Measurements from ENCODE around the gene RASSF6. TPM values are rescaled to one million over a fixed set of nuclear protein-coding genes. Genes with fewer than 3 reads are reported as not detected.
A peak's percentile ranks its signal among the peaks of the same experiment; 100 is the strongest.
"Not testable (repeated sequence)": the region's sequence is repeated elsewhere in the genome, so short reads cannot be mapped to it uniquely, and the experiment has no call there.

RASSF6 gene
- total RNA-seq, 2 donors from 2014 or later = 0.07 TPM; not detected in 1

GRCh38 chr4:73586040-73586439 is 34.2 kb downstream of the RASSF6 start:
- no peak for ATAC-seq (replicated peaks in 1 of 2)
- H3K36me3 Mint-ChIP-seq (ENCODE audit: insufficient read depth in 2 of 2) = no peaks in the 10 kb centered on the region
- no peak overlapping the region for H3K27ac Mint-ChIP-seq
- DNase-seq = no peak
- no peaks in the 10 kb centered on the region for H3K9me3 Mint-ChIP-seq
- H3K4me3 Mint-ChIP-seq = no peak overlapping the region
- no peaks in the 10 kb centered on the region for H3K27me3 Mint-ChIP-seq (ENCODE audit: low read depth)
- no peaks in the 10 kb centered on the region for H3K4me1 Mint-ChIP-seq (ENCODE audit: low read depth)

DNA sequence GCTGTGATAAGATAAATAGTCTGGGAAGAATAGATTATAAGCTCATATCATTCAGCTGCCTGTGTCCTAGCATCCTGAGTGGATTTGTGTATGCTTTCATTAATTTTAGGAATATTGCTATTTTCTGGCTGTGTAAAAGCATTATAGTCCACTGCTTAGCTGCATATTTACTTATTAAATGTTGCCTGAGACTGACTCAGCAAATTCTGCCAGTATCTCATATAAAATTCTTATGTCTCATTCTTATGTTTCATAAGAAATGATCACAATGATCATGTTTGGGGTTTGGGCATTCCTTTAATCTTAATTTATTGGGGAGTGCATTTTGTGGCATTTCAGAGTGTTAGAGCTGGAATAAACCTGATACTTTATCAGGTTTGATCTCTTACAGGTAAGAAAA is 34.9 kb downstream of the RASSF6 start:
- no peaks in the 10 kb centered on the region for H3K4me1 Mint-ChIP-seq (ENCODE audit: low read depth)
- no peak for DNase-seq
- H3K36me3 Mint-ChIP-seq (ENCODE audit: insufficient read depth in 2 of 2) = no peaks in the 10 kb centered on the region
- H3K27me3 Mint-ChIP-seq (ENCODE audit: low read depth) = no peaks in the 10 kb centered on the region
- ATAC-seq (replicated peaks in 1 of 2) = no peak
- H3K9me3 Mint-ChIP-seq = no peaks in the 10 kb centered on the region
- H3K4me3 Mint-ChIP-seq = no peak overlapping the region
- H3K27ac Mint-ChIP-seq = no peak overlapping the region

DNA sequence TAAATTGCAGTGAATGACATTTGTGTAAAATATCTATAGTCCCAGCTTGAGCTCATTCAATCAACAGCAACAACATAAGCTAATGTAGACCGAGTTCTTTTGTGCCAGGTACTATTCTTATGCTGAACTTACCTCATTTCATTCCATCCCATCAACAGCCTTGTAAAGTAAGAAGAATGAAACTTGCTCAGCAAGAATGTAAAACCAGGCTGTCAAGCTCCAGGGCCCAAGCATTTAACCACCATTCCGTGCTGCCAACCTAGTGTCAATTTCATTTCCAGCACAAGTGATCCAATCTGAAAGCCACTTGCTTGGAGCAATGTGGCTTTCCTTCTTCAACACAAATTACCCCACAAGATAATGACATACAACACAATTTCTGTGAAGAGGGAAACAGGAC is 36.6 kb downstream of the RASSF6 start:
- Mint-ChIP-seq H3K36me3 (ENCODE audit: insufficient read depth in 2 of 2) (no peaks in the 10 kb centered on the region), H3K9me3 (no peaks in the 10 kb centered on the region), H3K4me1 (ENCODE audit: low read depth) (no peaks in the 10 kb centered on the region), H3K27ac (no peak overlapping the region), H3K4me3 (no peak overlapping the region), H3K27me3 (ENCODE audit: low read depth) (no peaks in the 10 kb centered on the region)
- no peak for DNase-seq
- ATAC-seq (replicated peaks in 1 of 2) = no peak

- no peak for DNase-seq
- no peaks in the 10 kb centered on the region for H3K9me3 Mint-ChIP-seq
- H3K36me3 Mint-ChIP-seq (ENCODE audit: insufficient read depth in 2 of 2) = no peaks in the 10 kb centered on the region
- H3K27ac Mint-ChIP-seq = no peak overlapping the region
- H3K4me3 Mint-ChIP-seq = no peak overlapping the region
- H3K27me3 Mint-ChIP-seq (ENCODE audit: low read depth) = no peaks in the 10 kb centered on the region
- no peak for ATAC-seq (replicated peaks in 1 of 2)
- H3K4me1 Mint-ChIP-seq (ENCODE audit: low read depth) = no peaks in the 10 kb centered on the region
These were observed 42.9 kb downstream of the RASSF6 start for GRCh38 chr4:73577371-73577770.

GRCh38 chr4:73576381-73576780 is 43.9 kb downstream of the RASSF6 start:
- Mint-ChIP-seq H3K4me1 (ENCODE audit: low read depth) (no peaks in the 10 kb centered on the region), H3K27ac (no peak overlapping the region), H3K27me3 (ENCODE audit: low read depth) (no peaks in the 10 kb centered on the region), H3K4me3 (no peak overlapping the region), H3K36me3 (ENCODE audit: insufficient read depth in 2 of 2) (no peaks in the 10 kb centered on the region), H3K9me3 (peaks cover 0 to 2% of the 10 kb centered on the region in 2 donors)
- no peak for DNase-seq
- ATAC-seq (replicated peaks in 1 of 2) = no peak

GRCh38 chr4:73575660-73576059 is 44.6 kb downstream of the RASSF6 start:
- no peak overlapping the region for H3K4me3 Mint-ChIP-seq
- no peaks in the 10 kb centered on the region for H3K4me1 Mint-ChIP-seq (ENCODE audit: low read depth)
- no peak overlapping the region for H3K27ac Mint-ChIP-seq
- DNase-seq = no peak
- no peaks in the 10 kb centered on the region for H3K27me3 Mint-ChIP-seq (ENCODE audit: low read depth)
- peaks cover 0 to 2% of the 10 kb centered on the region in 2 donors for H3K9me3 Mint-ChIP-seq
- no peaks in the 10 kb centered on the region for H3K36me3 Mint-ChIP-seq (ENCODE audit: insufficient read depth in 2 of 2)
- no peak for ATAC-seq (replicated peaks in 1 of 2)

- no peaks in the 10 kb centered on the region for H3K36me3 Mint-ChIP-seq (ENCODE audit: insufficient read depth in 2 of 2)
- no peak overlapping the region for H3K27ac Mint-ChIP-seq
- peak; percentile 7 to 18 for ATAC-seq (replicated peaks in 1 of 2)
- H3K9me3 Mint-ChIP-seq = peaks cover 0 to 2% of the 10 kb centered on the region in 2 donors
- no peak overlapping the region for H3K4me3 Mint-ChIP-seq
- DNase-seq = peak; percentile 23 to 41
- no peaks in the 10 kb centered on the region for H3K4me1 Mint-ChIP-seq (ENCODE audit: low read depth)
- no peaks in the 10 kb centered on the region for H3K27me3 Mint-ChIP-seq (ENCODE audit: low read depth)
These were observed 46.3 kb downstream of the RASSF6 start for GRCh38 chr4:73573794-73574528.

DNA sequence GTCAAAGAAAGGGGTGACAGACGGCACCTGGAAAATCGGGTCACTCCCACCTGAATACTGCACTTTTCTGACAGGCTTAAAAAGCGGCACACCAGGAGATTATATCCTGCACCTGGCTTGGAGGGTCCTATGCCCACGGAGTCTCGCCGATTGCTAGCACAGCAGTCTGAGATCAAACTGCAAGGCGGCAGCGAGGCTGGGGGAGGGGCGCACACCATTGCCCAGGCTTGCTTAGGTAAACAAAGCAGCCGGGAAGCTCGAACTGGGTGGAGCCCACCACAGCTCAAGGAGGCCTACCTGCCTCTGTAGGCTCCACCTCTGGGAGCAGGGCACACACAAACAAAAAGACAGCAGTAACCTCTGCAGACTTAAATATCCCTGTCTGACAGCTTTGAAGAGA is 69.4 kb downstream of the RASSF6 start:
- not testable (repeated sequence) for H3K4me1 Mint-ChIP-seq (ENCODE audit: low read depth); ATAC-seq (replicated peaks in 1 of 2); DNase-seq; H3K36me3 Mint-ChIP-seq (ENCODE audit: insufficient read depth in 2 of 2); H3K27ac Mint-ChIP-seq; H3K4me3 Mint-ChIP-seq; H3K27me3 Mint-ChIP-seq (ENCODE audit: low read depth); H3K9me3 Mint-ChIP-seq

GRCh38 chr4:73544620-73545019 is 75.6 kb downstream of the RASSF6 start:
- ATAC-seq (replicated peaks in 1 of 2) (no peak), DNase-seq (no peak)
- no peak overlapping the region for H3K27ac Mint-ChIP-seq
- no peaks in the 10 kb centered on the region for H3K36me3 Mint-ChIP-seq (ENCODE audit: insufficient read depth in 2 of 2)
- H3K27me3 Mint-ChIP-seq (ENCODE audit: low read depth) = peaks cover 4% of the 10 kb centered on the region
- H3K9me3 Mint-ChIP-seq = peaks cover 2% of the 10 kb centered on the region in 2 donors
- no peak overlapping the region for H3K4me3 Mint-ChIP-seq
- no peaks in the 10 kb centered on the region for H3K4me1 Mint-ChIP-seq (ENCODE audit: low read depth)

GRCh38 chr4:73541251-73541650 is 79.0 kb downstream of the RASSF6 start:
- H3K4me1 Mint-ChIP-seq (ENCODE audit: low read depth) = peaks cover 10% of the 10 kb centered on the region
- no peaks in the 10 kb centered on the region for H3K36me3 Mint-ChIP-seq (ENCODE audit: insufficient read depth in 2 of 2)
- DNase-seq (no peak), ATAC-seq (replicated peaks in 1 of 2) (no peak)
- H3K4me3 Mint-ChIP-seq = no peak overlapping the region
- H3K9me3 Mint-ChIP-seq = peaks cover 0 to 2% of the 10 kb centered on the region in 2 donors
- H3K27me3 Mint-ChIP-seq (ENCODE audit: low read depth) = peaks cover 12% of the 10 kb centered on the region
- H3K27ac Mint-ChIP-seq = no peak overlapping the region

- peaks cover 14% of the 10 kb centered on the region for H3K4me1 Mint-ChIP-seq (ENCODE audit: low read depth)
- no peak for ATAC-seq (replicated peaks in 1 of 2)
- H3K9me3 Mint-ChIP-seq = peaks cover 0 to 2% of the 10 kb centered on the region in 2 donors
- H3K27ac Mint-ChIP-seq = no peak overlapping the region
- no peak overlapping the region for H3K4me3 Mint-ChIP-seq
- no peak for DNase-seq
- no peaks in the 10 kb centered on the region for H3K36me3 Mint-ChIP-seq (ENCODE audit: insufficient read depth in 2 of 2)
- peaks cover 12% of the 10 kb centered on the region for H3K27me3 Mint-ChIP-seq (ENCODE audit: low read depth)
These were observed 79.4 kb downstream of the RASSF6 start for GRCh38 chr4:73540826-73541225.

DNA sequence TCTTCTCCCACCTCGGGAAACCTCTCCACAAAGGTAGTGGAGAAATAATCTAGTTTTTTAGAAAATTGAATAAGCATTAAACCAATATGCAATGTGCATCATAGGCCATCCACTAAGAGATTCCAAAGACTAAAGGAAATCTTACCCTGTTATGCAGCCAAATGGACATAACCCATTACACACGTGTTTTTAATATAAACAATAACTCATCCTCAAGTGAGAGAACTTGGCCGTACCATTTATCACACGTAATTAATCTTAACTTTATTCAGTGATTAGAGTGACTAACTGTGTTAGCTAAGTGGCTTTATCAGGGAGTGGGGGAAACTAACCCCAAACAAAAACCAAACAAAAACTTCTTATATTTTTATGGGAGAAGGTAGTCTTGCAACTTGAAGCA is 80.8 kb downstream of the RASSF6 start:
- Mint-ChIP-seq H3K4me1 (ENCODE audit: low read depth) (peaks cover 19% of the 10 kb centered on the region), H3K36me3 (ENCODE audit: insufficient read depth in 2 of 2) (no peaks in the 10 kb centered on the region), H3K27ac (no peak overlapping the region), H3K27me3 (ENCODE audit: low read depth) (peaks cover 12% of the 10 kb centered on the region), H3K9me3 (no peaks in the 10 kb centered on the region), H3K4me3 (no peak overlapping the region)
- DNase-seq (no peak), ATAC-seq (replicated peaks in 1 of 2) (no peak)

DNA sequence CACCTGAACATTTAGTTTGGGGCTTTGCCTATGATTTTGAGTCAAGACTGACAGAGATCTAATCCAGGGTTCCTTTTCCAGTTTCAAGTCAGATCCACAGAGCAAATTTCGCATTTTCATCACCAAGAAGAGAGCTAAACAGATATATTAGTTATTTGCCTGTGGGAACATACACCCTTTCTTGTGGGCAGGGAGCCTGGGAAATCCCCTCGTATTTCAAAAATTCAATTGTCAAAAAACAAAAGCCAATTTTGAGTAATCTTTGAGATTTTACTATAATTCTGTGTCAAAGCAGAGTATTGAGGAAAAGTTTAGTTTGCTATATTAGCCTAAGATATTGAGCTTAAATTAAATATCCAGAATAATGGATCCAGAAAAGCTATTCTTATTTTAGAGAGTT is 82.1 kb downstream of the RASSF6 start:
- Mint-ChIP-seq H3K36me3 (ENCODE audit: insufficient read depth in 2 of 2) (no peaks in the 10 kb centered on the region), H3K27me3 (ENCODE audit: low read depth) (peaks cover 18% of the 10 kb centered on the region), H3K4me1 (ENCODE audit: low read depth) (peaks cover 19% of the 10 kb centered on the region), H3K27ac (no peak overlapping the region), H3K4me3 (no peak overlapping the region), H3K9me3 (no peaks in the 10 kb centered on the region)
- no peak for ATAC-seq (replicated peaks in 1 of 2)
- no peak for DNase-seq

All from activated T-cell treated with anti-CD3 and anti-CD28 coated beads, Interleukin-2, amount 50 U/mL, for 72 hours (primary cell).